Common myeloid progenitor, CD34-positive (primary cell): ENCODE data around the gene RANGAP1.

Experiments used
- CTCF ChIA-PET: fragments of 350-600 bp; sonication (Branson Sonifier 250); formaldehyde crosslinking; loops from one replicate; lab custom pipeline; 2021; ENCODE audit warnings: antibody characterized with exemption; lab: Charles Lee
- POLR2A ChIA-PET: fragments of 350-600 bp; sonication (Branson Sonifier 250); formaldehyde crosslinking; loops from one replicate; lab custom pipeline; 2021; ENCODE audit warnings: antibody characterized with exemption; lab: Charles Lee
- DNase-seq, 3 donors: peaks; one replicate each; pipeline versions ENCODE4 v3.0.0 to v3.0.0-alpha.2; 2013
- H3K27ac ChIP-seq, 2 experiments: 1 replicate in 1 of 2; 2 replicates in 1 of 2; pipeline ENCODE4 v1.7.0; 2013; ENCODE audit warnings: inconsistent platforms in 2 of 2, low read length in 2 of 2, mild to moderate bottlenecking in 2 of 2, low read depth in 1 of 2, moderate library complexity in 1 of 2; ENCODE audit not compliant: severe bottlenecking in 2 of 2, insufficient read depth in 1 of 2, poor library complexity in 1 of 2
- H3K27me3 ChIP-seq, 5 experiments: replicated peaks in 2 of 5; 1 replicate in 3 of 5; 2 replicates in 2 of 5; pipeline versions ENCODE4 v1.6.1 to v1.7.0; 2013; ENCODE audit warnings: low read length in 4 of 5, mild to moderate bottlenecking in 2 of 5, moderate library complexity in 2 of 5, inconsistent platforms in 1 of 5; ENCODE audit not compliant: insufficient read depth in 5 of 5, control insufficient read depth in 4 of 5
- H3K36me3 ChIP-seq, 4 experiments: 1 replicate in 2 of 4; 2 replicates in 2 of 4; pipeline versions ENCODE4 v1.6.1 to v1.7.0; 2013; ENCODE audit warnings: low read length in 3 of 4, control low read depth in 1 of 4, mild to moderate bottlenecking in 1 of 4; ENCODE audit not compliant: control insufficient read depth in 4 of 4, insufficient read depth in 4 of 4
- H3K4me1 ChIP-seq, 4 experiments: 1 replicate in 3 of 4; 2 replicates in 1 of 4; pipeline versions ENCODE4 v1.6.1 to v1.7.1; 2013; ENCODE audit warnings: low read length in 3 of 4, mild to moderate bottlenecking in 3 of 4, control low read depth in 1 of 4, inconsistent platforms in 1 of 4, moderate library complexity in 1 of 4; ENCODE audit not compliant: control insufficient read depth in 4 of 4, insufficient read depth in 4 of 4; ENCODE audit errors: control extremely low read depth in 1 of 4
- H3K4me3 ChIP-seq, 7 experiments: 1 replicate in 4 of 7; 2 replicates in 3 of 7; pipeline versions ENCODE4 v1.5.1 to v1.7.0; 2013; ENCODE audit warnings: mild to moderate bottlenecking in 7 of 7, low read length in 6 of 7, moderate library complexity in 6 of 7, inconsistent platforms in 2 of 7, low read depth in 2 of 7, control low read depth in 1 of 7; ENCODE audit not compliant: insufficient read depth in 4 of 7, control insufficient read depth in 1 of 7; ENCODE audit errors: extremely low read depth in 1 of 7
- H3K9me3 ChIP-seq, 5 experiments: 1 replicate in 4 of 5; 2 replicates in 1 of 5; pipeline versions ENCODE4 v1.6.1 to v1.7.1; 2013; ENCODE audit warnings: low read length in 4 of 5, mild to moderate bottlenecking in 2 of 5, inconsistent platforms in 1 of 5, low read depth in 1 of 5, moderate library complexity in 1 of 5; ENCODE audit not compliant: control insufficient read depth in 4 of 5, insufficient read depth in 2 of 5; ENCODE audit errors: control extremely low read depth in 1 of 5
- WGBS: methylation state at CpG from one replicate; pipeline ENCODE4 v1.1.5; 2013; ENCODE audit not compliant: insufficient coverage; 5-methylcytosine and 5-hydroxymethylcytosine counted together

Gene RANGAP1

DNA sequence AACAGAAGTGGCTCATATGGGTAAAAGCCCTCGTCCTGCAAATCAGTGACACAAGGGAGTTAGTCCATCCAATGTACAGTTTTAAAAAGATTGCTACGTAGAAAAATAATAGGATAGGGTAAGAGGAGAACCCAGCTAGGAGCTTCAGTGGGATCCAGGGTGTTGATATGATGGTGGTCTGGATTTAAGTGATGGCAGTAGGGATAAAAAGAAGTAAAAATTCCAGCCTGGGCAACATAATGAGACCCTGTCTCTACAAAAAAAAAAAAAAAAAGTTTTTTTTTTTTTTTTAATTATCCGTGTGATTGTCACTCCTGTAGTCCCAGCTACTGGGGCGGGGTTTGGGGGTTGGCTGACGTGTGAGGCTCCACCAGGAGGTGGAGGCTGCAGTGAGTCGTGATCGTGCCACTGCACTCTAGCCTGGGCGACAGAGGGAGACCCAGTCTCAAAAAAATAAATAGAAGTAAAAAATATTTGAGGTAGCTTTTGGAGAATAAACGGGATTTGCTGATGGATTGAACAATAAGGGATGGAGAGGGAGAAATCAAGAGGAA lies 87.9 kb downstream of the RANGAP1 start:
- peaks cover 10 to 29% (median 22%) of the 10 kb centered on the region in 4 experiments for H3K4me1 ChIP-seq
- POLR2A ChIA-PET, result no interaction called here
- WGBS, result 2% methylated on average over 6 of the region's 9 CpGs

GRCh38 chr22:41197038-41197972 lies 88.7 kb downstream of the RANGAP1 start:
- Histone ChIP-seq H3K27me3 (no peaks in the 10 kb centered on the region), H3K9me3 (no peaks in the 10 kb centered on the region), H3K27ac (peak overlapping the region in 1 of 2 experiments; percentile 25), H3K4me3 (peak overlapping the region; percentile 61 to 91 (median 80)), H3K36me3 (no peaks in the 10 kb centered on the region), H3K4me1 (peaks cover 10 to 29% (median 22%) of the 10 kb centered on the region in 4 experiments)
- WGBS, result 0% methylated on average over 56 of the region's 91 CpGs
- ChIA-PET CTCF (interaction anchor here (0.8 to 4.2 kb wide), 7 partner anchors 10 to 83 kb away, joined by 3 to 23 read pairs (median 3); no protein-coding TSS in a partner anchor), POLR2A (interaction anchor here (0.6 kb wide), 1 partner anchor 176 kb away, joined by 3 read pairs; no protein-coding TSS in a partner anchor)
- DNase-seq, result peak; percentile 70 to 82 (median 73)

More for the DNA sequence above, 87.9 kb downstream of the RANGAP1 start:
- no peaks in the 10 kb centered on the region for H3K27me3 ChIP-seq
- no peaks in the 10 kb centered on the region for H3K36me3 ChIP-seq
- CTCF ChIA-PET, result interaction anchor here (0.8 to 4.2 kb wide), 7 partner anchors 9 to 83 kb away, joined by 3 to 23 read pairs (median 3); no protein-coding TSS in a partner anchor
- H3K9me3 ChIP-seq, result no peaks in the 10 kb centered on the region
- DNase-seq, result peak; percentile 64 to 82 (median 74)
- peak overlapping the region in 6 of 7 experiments; percentile 61 to 91 (median 80) for H3K4me3 ChIP-seq
- peak overlapping the region in 1 of 2 experiments; percentile 25 for H3K27ac ChIP-seq
